Activated T-cell treated with anti-CD3 and anti-CD28 coated beads for 24 hours (primary cell): Measurements from ENCODE around the gene ADORA2A.
A peak's percentile ranks its signal among the peaks of the same experiment; 100 is the strongest.

ENCODE experiments used
- DNase-seq: peaks from one replicate; pipeline ENCODE4 v3.0.0-alpha.2; 2020; ENCODE audit warnings: low read depth

Gene ADORA2A

GRCh38 chr22:24453853-24454252, 26.5 kb downstream of the ADORA2A start:
- DNase-seq = no peak

- no peak for DNase-seq
These were observed 27.6 kb downstream of the ADORA2A start for GRCh38 chr22:24455039-24455438.

- DNase-seq = no peak
These were observed 28.5 kb downstream of the ADORA2A start for GRCh38 chr22:24455751-24456426.

GRCh38 chr22:24457894-24458420, 30.6 kb downstream of the ADORA2A start:
- no peak for DNase-seq

- DNase-seq = no peak
These were observed 32.5 kb downstream of the ADORA2A start for GRCh38 chr22:24459911-24460310.

GRCh38 chr22:24460418-24461089, 33.2 kb downstream of the ADORA2A start:
- DNase-seq = no peak

GRCh38 chr22:24463071-24463760, 35.8 kb downstream of the ADORA2A start:
- no peak for DNase-seq

- DNase-seq = no peak
These were observed 38.2 kb downstream of the ADORA2A start for GRCh38 chr22:24465566-24465965.

- DNase-seq = no peak
These were observed 38.6 kb downstream of the ADORA2A start for GRCh38 chr22:24465975-24466374.

- no peak for DNase-seq
These were observed 39.4 kb downstream of the ADORA2A start for GRCh38 chr22:24466716-24467328.

GRCh38 chr22:24467340-24467739, 39.9 kb downstream of the ADORA2A start:
- DNase-seq = no peak

GRCh38 chr22:24471570-24471969, 44.2 kb downstream of the ADORA2A start:
- no peak for DNase-seq

- no peak for DNase-seq
These were observed 45.9 kb downstream of the ADORA2A start for GRCh38 chr22:24473284-24473683.

GRCh38 chr22:24474221-24474620, 46.8 kb downstream of the ADORA2A start:
- no peak for DNase-seq

GRCh38 chr22:24474649-24475255, 47.4 kb downstream of the ADORA2A start:
- no peak for DNase-seq

- no peak for DNase-seq
These were observed 54.2 kb downstream of the ADORA2A start for GRCh38 chr22:24481641-24482040.

- DNase-seq = no peak
These were observed 55.2 kb downstream of the ADORA2A start for GRCh38 chr22:24482575-24482974.

- no peak for DNase-seq
These were observed 55.6 kb downstream of the ADORA2A start for GRCh38 chr22:24482998-24483397.

- no peak for DNase-seq
These were observed 56.7 kb downstream of the ADORA2A start for GRCh38 chr22:24483976-24484545.

- no peak for DNase-seq
These were observed 57.8 kb downstream of the ADORA2A start for GRCh38 chr22:24485170-24485569.

- no peak for DNase-seq
These were observed 58.2 kb downstream of the ADORA2A start for GRCh38 chr22:24485608-24486007.

GRCh38 chr22:24486501-24486921, 59.1 kb downstream of the ADORA2A start:
- peak; percentile 9 for DNase-seq
